OCI-M1 (cell line): Measurements from ENCODE around the gene SUGT1.
"Not testable (repeated sequence)": the region's sequence is repeated elsewhere in the genome, so short reads cannot be mapped to it uniquely, and the experiment has no call there.

Experiments used
- DNase-seq: peaks from one replicate; lab custom pipeline; 2025; lab: John Stamatoyannopoulos, UW

Gene SUGT1

GRCh38 chr13:52669677-52670076 is 17.0 kb downstream of the SUGT1 start:
- peak; percentile 24 for DNase-seq

- DNase-seq, result no peak
Measured at GRCh38 chr13:52670726-52671125, 18.1 kb downstream of the SUGT1 start.

DNA sequence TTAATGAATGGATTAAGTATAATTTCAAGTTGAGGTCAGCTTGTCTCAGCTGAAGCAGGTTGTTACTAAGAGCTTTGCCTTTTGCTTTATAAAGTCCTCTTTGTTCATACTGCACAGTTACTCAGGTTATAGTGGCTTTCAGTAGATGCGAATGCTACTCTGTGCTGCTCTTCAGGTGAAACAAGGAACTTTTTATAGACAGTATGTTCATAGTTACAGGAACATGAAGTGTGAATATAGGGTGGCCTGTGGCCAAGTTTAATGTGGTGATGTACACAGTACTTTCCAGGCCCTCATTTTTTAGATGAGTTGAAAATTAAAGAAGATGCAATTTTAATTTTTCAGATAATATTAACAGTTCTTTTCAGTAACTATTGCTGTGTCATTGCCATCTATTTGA is 20.8 kb downstream of the SUGT1 start:
- no peak for DNase-seq

GRCh38 chr13:52677823-52678222 is 25.2 kb downstream of the SUGT1 start:
- DNase-seq, result no peak

- not testable (repeated sequence) for DNase-seq
Measured at GRCh38 chr13:52685806-52686205, 33.2 kb downstream of the SUGT1 start.

DNA sequence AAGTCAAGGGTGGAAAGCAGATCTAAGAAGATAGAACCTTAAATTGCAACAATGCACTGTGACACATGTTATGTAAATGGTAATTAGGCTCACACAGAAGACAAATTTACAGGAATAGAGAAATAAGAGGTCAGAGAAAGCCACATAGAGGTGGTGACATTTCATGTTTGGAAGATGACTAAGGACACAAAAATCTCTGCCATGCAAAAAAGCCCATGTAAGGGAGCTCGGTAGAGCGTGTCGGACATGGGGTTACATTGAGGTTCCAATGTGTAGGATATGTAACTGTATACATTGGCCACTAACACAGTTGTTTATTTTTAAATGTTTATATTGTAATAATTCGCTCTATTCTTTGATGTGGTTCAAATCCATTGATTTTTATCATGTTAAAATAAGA is 33.7 kb downstream of the SUGT1 start:
- DNase-seq, result no peak

DNA sequence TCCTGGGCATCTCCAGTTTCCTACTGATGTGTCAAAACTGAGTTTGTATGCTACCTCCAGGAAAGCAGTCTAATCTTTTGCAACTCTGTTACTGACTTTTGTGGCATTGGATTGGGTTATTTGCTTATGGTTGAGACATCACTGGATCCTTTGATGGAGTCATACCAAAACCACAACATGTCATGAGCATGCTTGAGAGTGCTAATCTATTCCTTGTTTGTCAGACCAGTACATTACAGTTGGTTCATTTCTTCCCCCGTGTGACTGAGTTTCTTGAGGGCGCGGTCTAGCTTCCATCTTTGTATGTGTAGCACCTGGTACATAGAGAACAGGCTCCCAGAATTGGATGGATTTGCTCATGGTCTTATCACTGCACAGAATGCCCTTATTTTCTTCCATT is 43.2 kb downstream of the SUGT1 start:
- peak; percentile 25 for DNase-seq

DNA sequence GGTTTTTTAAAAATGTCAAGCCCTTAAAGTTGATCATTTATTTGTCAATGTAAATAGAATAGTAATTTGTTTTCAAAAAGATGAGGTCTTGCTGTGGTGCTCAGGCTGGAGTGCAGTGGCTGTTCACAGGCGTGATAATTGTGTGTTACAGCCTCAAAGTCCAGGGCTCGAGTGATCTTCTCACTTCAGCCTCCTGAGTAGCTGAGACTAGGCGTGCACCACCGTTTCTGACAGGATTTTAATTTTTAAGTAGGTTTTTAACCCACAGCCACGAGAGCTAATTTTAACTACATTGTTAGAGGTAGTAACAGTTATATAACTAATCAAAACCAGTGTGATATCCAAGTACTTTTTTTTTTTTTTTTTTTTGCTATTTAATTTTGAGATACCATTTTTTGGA is 43.9 kb downstream of the SUGT1 start:
- DNase-seq, result no peak

DNA sequence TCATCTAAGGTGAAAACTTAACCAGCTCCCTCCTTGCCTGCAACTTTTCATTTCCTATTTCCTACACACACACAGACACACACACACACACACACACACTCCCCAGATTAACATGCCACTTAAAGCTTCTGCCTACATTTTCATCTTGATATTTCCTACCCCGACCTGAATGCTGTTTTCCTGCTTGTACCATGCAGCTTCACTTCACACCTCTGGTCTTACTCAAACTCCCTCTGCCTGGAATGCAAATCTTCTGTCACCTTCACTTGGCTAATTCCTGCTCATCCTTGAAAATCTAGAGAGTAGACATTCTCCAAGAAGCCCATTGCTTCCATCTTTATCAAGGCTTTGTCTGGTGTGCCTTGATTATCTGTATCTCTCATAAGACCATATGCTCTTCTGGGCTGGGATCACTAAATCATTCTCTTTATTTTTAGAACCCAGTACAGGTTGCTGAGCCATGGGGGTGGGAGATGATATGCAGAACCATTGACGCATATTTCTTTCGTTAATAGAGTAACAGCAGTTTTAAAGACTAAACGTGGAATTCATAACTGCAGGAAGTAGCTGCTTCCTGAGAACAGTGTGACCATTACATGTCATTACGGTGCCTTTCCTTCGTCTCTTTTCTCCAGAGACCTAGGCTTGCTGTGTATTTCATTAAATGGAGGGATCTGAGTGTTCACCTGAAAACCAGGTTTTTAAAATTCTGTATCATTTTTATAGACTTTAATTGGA is 49.3 kb downstream of the SUGT1 start:
- DNase-seq, result no peak

DNA sequence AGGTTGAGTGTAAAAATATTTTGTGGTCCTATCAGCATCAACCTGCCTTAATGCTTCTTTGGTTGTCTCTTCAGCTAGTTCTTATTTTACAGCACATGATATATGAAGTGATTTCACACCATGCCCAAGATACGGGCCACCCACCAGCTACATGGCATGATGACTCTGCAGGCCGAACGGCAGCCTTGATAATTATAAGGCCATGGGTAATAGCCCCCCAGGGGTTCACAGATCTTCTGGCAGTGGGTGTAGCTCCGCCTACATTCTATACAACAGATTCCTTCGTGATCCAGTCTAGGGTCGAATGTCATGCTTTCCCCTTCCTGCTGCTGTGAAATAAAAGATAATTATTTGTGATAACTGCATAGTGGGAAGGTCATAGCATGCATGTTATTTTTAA is 50.8 kb downstream of the SUGT1 start:
- no peak for DNase-seq

GRCh38 chr13:52706081-52706480 is 53.4 kb downstream of the SUGT1 start:
- DNase-seq, result peak; percentile 44

DNA sequence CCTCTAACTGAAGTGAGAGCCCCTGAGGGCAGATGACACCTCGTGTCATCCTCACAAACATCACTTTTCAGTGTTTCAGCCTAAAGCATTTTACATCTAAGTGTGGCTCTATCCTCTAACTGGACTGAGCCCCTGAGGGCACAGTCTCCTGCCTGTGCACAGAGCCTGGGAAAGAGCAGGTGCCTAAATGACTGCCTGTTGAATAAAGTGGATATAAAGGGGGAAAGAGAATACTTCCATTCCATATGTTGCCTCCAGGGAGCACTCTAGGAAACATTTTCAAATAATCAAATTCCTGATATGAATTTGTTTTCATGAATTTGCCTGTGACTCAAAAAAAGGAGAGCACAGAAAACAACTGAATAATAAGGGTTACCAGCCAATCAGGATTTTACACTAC is 54.7 kb downstream of the SUGT1 start:
- peak; percentile 16 for DNase-seq

GRCh38 chr13:52708266-52708665 is 55.6 kb downstream of the SUGT1 start:
- peak; percentile 57 for DNase-seq

- no peak for DNase-seq
Measured at GRCh38 chr13:52711286-52711685, 58.6 kb downstream of the SUGT1 start.

GRCh38 chr13:52712385-52712784 is 59.7 kb downstream of the SUGT1 start:
- no peak for DNase-seq

DNA sequence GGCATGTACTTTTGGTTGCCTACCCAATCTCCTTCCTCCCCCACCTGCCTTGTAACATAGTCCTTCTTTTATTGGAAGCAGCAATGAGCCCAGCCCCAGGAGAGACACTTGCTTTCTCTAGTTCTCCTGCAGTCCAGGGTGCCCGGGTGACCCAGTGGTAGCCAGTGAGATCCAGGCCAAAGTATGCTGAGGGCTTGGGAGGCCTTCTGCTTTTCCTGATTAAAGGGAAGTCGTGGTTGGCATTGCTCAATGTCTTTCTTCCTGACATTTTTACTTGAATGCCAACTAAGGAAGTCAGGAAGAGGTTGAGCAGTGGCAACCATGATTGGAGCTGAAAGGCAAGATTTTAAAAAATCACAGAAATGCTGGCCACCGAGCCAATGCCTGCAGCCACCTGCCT is 61.3 kb downstream of the SUGT1 start:
- DNase-seq, result no peak

DNA sequence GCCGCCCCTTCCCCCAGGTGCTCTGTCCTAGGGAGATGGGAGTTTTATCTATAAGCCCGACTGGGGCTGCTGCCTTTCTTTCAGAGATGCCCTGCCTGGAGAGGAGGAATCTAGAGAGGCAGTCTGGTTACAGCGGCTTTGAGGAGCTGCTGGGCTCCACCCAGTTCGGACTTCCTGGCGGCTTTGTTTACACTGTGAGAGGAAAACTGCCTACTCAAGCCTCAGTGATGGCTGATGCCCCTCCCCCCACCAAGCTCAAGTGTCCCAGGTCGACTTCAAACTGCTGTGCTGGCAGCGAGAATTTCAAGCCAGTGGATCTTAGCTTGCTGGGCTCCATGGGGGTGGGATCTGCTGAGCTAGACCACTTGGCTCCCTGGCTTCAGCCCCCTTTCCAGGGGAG is 68.3 kb downstream of the SUGT1 start:
- not testable (repeated sequence) for DNase-seq

DNA sequence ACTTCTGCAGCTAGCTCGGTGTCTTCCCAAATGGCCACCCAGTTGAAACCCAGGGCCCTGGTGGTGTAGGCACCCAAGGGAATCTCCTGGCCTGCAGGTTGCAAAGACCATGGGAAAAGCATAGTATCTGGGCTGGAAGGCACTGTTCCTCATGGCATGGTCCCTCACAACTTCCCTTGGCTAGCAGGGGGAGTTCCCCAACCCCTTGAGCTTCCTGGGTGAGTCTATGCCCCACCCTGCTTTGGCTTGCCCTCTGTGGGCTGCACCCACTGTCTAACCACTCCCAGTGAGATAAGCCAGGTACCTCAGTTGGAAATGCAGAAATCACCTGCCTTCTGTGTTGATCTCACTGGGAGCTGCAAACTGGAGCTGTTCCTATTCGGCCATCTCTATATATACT is 68.7 kb downstream of the SUGT1 start:
- not testable (repeated sequence) for DNase-seq

DNA sequence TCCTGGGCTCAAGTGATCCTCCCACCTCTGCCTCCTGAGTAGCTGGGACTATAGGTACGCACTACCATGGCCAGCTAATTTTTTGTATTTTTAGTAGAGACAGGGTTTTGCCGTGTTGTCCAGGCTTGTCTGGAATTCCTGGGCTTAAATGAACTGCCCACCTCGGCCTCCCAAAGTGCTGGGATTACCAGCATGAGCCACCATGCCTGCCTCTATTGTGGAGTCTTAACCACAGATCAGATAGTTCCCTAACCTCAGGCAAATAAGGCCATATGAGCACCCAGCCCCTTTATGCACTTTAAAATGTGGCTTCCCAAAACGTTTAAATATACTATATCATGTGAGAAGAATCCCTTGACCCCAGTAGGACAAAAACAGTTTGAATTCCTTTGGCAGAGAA is 70.5 kb downstream of the SUGT1 start:
- DNase-seq, result peak; percentile 9

DNA sequence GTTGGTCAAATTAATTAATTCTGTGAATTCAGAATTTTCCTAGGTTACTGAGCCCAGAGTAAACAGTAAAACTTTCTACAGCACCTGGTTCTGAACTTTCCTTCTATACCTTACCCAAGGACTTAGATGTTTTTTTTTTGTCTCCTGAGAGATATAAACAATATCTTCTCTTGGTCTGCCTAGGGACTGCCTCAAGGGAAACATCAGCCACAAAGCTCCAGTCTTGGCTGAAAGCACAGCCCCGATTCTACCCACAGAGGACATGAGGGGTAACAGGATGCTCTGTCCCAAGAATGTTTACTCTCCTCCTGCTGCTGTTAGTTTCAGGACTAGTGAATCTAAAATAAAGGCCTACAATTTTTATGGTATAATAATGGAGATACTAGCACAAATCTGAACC is 72.7 kb downstream of the SUGT1 start:
- no peak for DNase-seq

GRCh38 chr13:52726258-52726657 is 73.6 kb downstream of the SUGT1 start:
- no peak for DNase-seq

GRCh38 chr13:52734075-52734623 is 81.5 kb downstream of the SUGT1 start:
- no peak for DNase-seq

DNA sequence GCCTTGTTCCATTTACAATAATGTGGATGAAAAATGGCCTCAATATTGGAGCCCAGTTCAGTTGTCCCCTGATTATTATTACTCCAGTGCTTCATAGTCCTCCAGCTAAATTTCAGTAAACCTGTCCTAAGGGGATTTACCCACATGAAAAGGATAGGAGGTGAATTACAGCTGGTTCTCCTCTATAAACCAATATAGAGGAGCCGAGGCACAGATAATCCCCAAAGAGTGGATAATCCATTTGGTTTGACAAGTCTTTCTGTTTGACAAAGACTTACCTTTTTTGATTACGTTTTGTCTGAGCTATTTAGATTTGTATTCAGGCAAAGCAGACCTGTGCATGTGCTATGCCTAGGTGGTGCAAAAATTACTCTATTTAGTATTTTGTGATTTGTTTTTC is 84.3 kb downstream of the SUGT1 start:
- no peak for DNase-seq

- DNase-seq, result no peak
Measured at GRCh38 chr13:52737451-52737850, 84.8 kb downstream of the SUGT1 start.
